MM.1S (cell line): ENCODE measurements around the gene BAZ2A.

Experiments
- CTCF ChIP-seq: fragments of 300-600 bp; sonication (generic); IDR thresholded peaks from 2 replicates; pipeline ENCODE4 v1.5.1; 2016; ENCODE audit warnings: antibody characterized with exemption, low read length, mixed read lengths
- EZH2 ChIP-seq: fragments of 300-600 bp; sonication (generic); optimal IDR thresholded peaks from 2 replicates; pipeline ENCODE3; 2017; ENCODE audit warnings: low read depth, mild to moderate bottlenecking, antibody characterized with exemption, low read length, mixed read lengths
- EZH2phosphoT487 ChIP-seq: fragments of 300-600 bp; sonication (generic); IDR thresholded peaks from 2 replicates; pipeline ENCODE4 v1.6.1; 2018; ENCODE audit warnings: antibody characterized with exemption, low read length

- no peak for TF ChIP-seq CTCF
- TF ChIP-seq EZH2 = no peak
- TF ChIP-seq EZH2phosphoT487 = no peak
These were observed 40.7 kb upstream of the BAZ2A start for GRCh38 chr12:56670836-56671235.
